Measurements from ENCODE around the gene FBXL13. TPM values are rescaled to one million over a fixed set of nuclear protein-coding genes. Genes with fewer than 3 reads are reported as not detected.
"Not testable (repeated sequence)": the region's sequence is repeated elsewhere in the genome, so short reads cannot be mapped to it uniquely, and the experiment has no call there.

Gene FBXL13
- total and polyA plus RNA-seq, 5 experiments from 2014 or later: 0.28 to 3.3 (median 1.3) TPM

GRCh38 chr7:102828286-102828685 lies 246.3 kb downstream of the FBXL13 start:
- Mint-ChIP-seq H3K27me3 (no peaks in the 10 kb centered on the region), H3K27ac (no peak overlapping the region), H3K9me3 (no peaks in the 10 kb centered on the region), H3K36me3 (peaks cover 0 to 47% (median 33%) of the 10 kb centered on the region in 3 donors), H3K4me3 (no peak overlapping the region), H3K4me1 (peaks cover 0 to 2% (median 0%) of the 10 kb centered on the region in 4 donors)
- POLR2A ChIA-PET: no interaction called here
- DNase-seq (no peak), ATAC-seq (no peak)

- POLR2A ChIA-PET: no interaction called here
- H3K27me3 Mint-ChIP-seq: no peaks in the 10 kb centered on the region
- DNase-seq (no peak), ATAC-seq (no peak)
- peak overlapping the region in 1 of 10 donors; percentile 39 for H3K27ac Mint-ChIP-seq
- no peaks in the 10 kb centered on the region for H3K9me3 Mint-ChIP-seq
- peaks cover 4 to 39% (median 36%) of the 10 kb centered on the region in 3 donors for H3K36me3 Mint-ChIP-seq
- no peaks in the 10 kb centered on the region for H3K4me1 Mint-ChIP-seq
- no peak overlapping the region for H3K4me3 Mint-ChIP-seq
Measured at GRCh38 chr7:102823390-102824119, 251.0 kb downstream of the FBXL13 start.

GRCh38 chr7:102821994-102822747 lies 252.4 kb downstream of the FBXL13 start:
- DNase-seq (no peak), ATAC-seq (no peak)
- Mint-ChIP-seq H3K4me1 (no peaks in the 10 kb centered on the region), H3K4me3 (no peak overlapping the region), H3K27me3 (no peaks in the 10 kb centered on the region), H3K27ac (no peak overlapping the region), H3K9me3 (no peaks in the 10 kb centered on the region), H3K36me3 (peaks cover 4 to 33% (median 30%) of the 10 kb centered on the region in 3 donors)
- POLR2A ChIA-PET: no interaction called here

- DNase-seq (no peak), ATAC-seq (no peak)
- Mint-ChIP-seq H3K36me3 (peaks cover 4 to 30% (median 26%) of the 10 kb centered on the region in 3 donors), H3K9me3 (no peaks in the 10 kb centered on the region), H3K27me3 (peaks cover 0 to 1% (median 0%) of the 10 kb centered on the region in 5 donors), H3K4me3 (no peak overlapping the region), H3K27ac (no peak overlapping the region), H3K4me1 (no peaks in the 10 kb centered on the region)
- POLR2A ChIA-PET: no interaction called here
Measured at GRCh38 chr7:102819151-102819550, 255.4 kb downstream of the FBXL13 start.

GRCh38 chr7:102817616-102818573 lies 256.7 kb downstream of the FBXL13 start:
- Mint-ChIP-seq H3K4me1 (no peaks in the 10 kb centered on the region), H3K9me3 (no peaks in the 10 kb centered on the region), H3K27ac (no peak overlapping the region), H3K36me3 (peaks cover 4 to 31% (median 30%) of the 10 kb centered on the region in 3 donors), H3K27me3 (peaks cover 0 to 1% (median 0%) of the 10 kb centered on the region in 5 donors), H3K4me3 (no peak overlapping the region)
- DNase-seq (no peak), ATAC-seq (no peak)
- POLR2A ChIA-PET: no interaction called here

GRCh38 chr7:102814025-102814471 lies 260.5 kb downstream of the FBXL13 start:
- DNase-seq (no peak), ATAC-seq (no peak)
- H3K27me3 Mint-ChIP-seq: peaks cover 0 to 1% (median 0%) of the 10 kb centered on the region in 5 donors
- no peak overlapping the region for H3K27ac Mint-ChIP-seq
- no peak overlapping the region for H3K4me3 Mint-ChIP-seq
- no peaks in the 10 kb centered on the region for H3K9me3 Mint-ChIP-seq
- H3K4me1 Mint-ChIP-seq: peaks cover 0 to 10% (median 1%) of the 10 kb centered on the region in 4 donors
- POLR2A ChIA-PET: no interaction called here
- peaks cover 0 to 29% (median 22%) of the 10 kb centered on the region in 3 donors for H3K36me3 Mint-ChIP-seq

GRCh38 chr7:102813191-102814024 lies 261.2 kb downstream of the FBXL13 start:
- DNase-seq (no peak), ATAC-seq (no peak)
- Mint-ChIP-seq H3K9me3 (no peaks in the 10 kb centered on the region), H3K4me1 (peaks cover 0 to 10% (median 1%) of the 10 kb centered on the region in 4 donors), H3K36me3 (peaks cover 0 to 32% (median 24%) of the 10 kb centered on the region in 3 donors), H3K27me3 (peaks cover 0 to 1% (median 0%) of the 10 kb centered on the region in 5 donors), H3K4me3 (no peak overlapping the region), H3K27ac (peak overlapping the region in 1 of 10 donors; percentile 58)
- POLR2A ChIA-PET: no interaction called here

- Mint-ChIP-seq H3K27ac (no peak overlapping the region), H3K4me1 (peaks cover 0 to 10% (median 1%) of the 10 kb centered on the region in 4 donors), H3K36me3 (peaks cover 0 to 29% (median 25%) of the 10 kb centered on the region in 3 donors), H3K9me3 (no peaks in the 10 kb centered on the region), H3K27me3 (peaks cover 0 to 1% (median 0%) of the 10 kb centered on the region in 5 donors), H3K4me3 (no peak overlapping the region)
- DNase-seq: no peak
- ATAC-seq: no peak
- POLR2A ChIA-PET: no interaction called here
Measured at GRCh38 chr7:102811942-102812678, 262.5 kb downstream of the FBXL13 start.

GRCh38 chr7:102810916-102811315 lies 263.7 kb downstream of the FBXL13 start:
- POLR2A ChIA-PET: no interaction called here
- DNase-seq: no peak
- Mint-ChIP-seq H3K27ac (no peak overlapping the region), H3K4me3 (no peak overlapping the region), H3K27me3 (peaks cover 0 to 1% (median 0%) of the 10 kb centered on the region in 5 donors), H3K9me3 (no peaks in the 10 kb centered on the region), H3K4me1 (peaks cover 0 to 10% (median 1%) of the 10 kb centered on the region in 4 donors), H3K36me3 (peaks cover 0 to 29% (median 22%) of the 10 kb centered on the region in 3 donors)
- no peak for ATAC-seq

- POLR2A ChIA-PET: no interaction called here
- peaks cover 3 to 24% (median 11%) of the 10 kb centered on the region in 9 donors for H3K9me3 Mint-ChIP-seq
- ATAC-seq (no peak), DNase-seq (no peak)
- H3K36me3 Mint-ChIP-seq: peaks cover 8 to 26% (median 26%) of the 10 kb centered on the region in 3 donors
- H3K4me3 Mint-ChIP-seq: no peak overlapping the region
- no peaks in the 10 kb centered on the region for H3K27me3 Mint-ChIP-seq
- peak overlapping the region in 2 of 10 donors; percentile 15 to 61 for H3K27ac Mint-ChIP-seq
- H3K4me1 Mint-ChIP-seq: peaks cover 0 to 10% (median 2%) of the 10 kb centered on the region in 4 donors
Measured at GRCh38 chr7:102806613-102807012, 268.0 kb downstream of the FBXL13 start.

- H3K4me1 Mint-ChIP-seq, DNase-seq, ATAC-seq, POLR2A ChIA-PET, H3K4me3 Mint-ChIP-seq, H3K27me3 Mint-ChIP-seq, H3K27ac Mint-ChIP-seq: not testable (repeated sequence)
- Mint-ChIP-seq H3K36me3 (peaks cover 12 to 33% (median 27%) of the 10 kb centered on the region in 3 donors), H3K9me3 (peaks cover 0 to 11% (median 8%) of the 10 kb centered on the region in 9 donors)
Measured at GRCh38 chr7:102795987-102796595, 278.5 kb downstream of the FBXL13 start.

All from naive thymus-derived CD8-positive, alpha-beta T cell (primary cell).